HG02678 (cell line): ENCODE data around the gene ZNF619.
A peak's percentile ranks its signal among the peaks of the same experiment; 100 is the strongest.

Experiments
- ATAC-seq: cut with Tn5 transposase; IDR thresholded peaks from one replicate; pipeline ENCODE4 v1.9.1; 2021; ENCODE audit warnings: mild to moderate bottlenecking, moderate library complexity; ENCODE audit not compliant: unreplicated experiment

ZNF619 gene

DNA sequence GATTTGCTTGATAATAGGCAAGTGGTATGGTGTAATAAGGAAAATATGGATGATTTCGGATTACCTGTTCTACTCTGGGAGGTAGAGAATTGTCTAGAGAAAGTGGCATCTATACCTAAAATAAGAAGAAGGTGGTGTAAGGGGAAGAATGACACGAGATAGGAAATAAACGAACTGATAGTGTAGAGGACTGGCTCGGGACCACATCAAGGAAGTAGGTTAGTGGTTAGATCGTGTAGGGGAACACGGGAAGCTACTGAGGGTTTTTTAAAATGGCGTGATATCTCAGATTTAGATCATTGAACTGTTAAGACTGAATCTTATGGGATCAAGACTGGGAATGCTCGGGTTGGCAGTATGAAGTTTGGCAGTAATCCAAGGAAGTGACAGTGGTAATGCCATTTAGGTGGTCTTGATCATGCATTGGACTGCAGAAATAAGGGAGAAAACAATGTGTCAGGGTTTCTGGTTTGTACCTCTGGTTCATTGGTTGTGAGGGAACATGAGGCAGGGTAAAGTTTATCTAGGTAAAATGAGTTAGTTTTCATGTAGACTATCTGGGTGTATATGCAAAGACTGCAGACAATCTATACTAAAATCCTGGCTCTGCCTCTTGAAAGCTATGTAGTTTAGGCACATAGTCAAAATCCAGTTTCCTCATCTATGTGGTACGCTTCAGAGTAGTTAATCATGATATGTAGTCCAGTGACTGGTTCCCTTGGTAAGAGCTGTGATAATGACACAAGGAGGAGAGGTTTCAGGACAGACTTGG is 12.4 kb upstream of the ZNF619 start:
- no peak for ATAC-seq

DNA sequence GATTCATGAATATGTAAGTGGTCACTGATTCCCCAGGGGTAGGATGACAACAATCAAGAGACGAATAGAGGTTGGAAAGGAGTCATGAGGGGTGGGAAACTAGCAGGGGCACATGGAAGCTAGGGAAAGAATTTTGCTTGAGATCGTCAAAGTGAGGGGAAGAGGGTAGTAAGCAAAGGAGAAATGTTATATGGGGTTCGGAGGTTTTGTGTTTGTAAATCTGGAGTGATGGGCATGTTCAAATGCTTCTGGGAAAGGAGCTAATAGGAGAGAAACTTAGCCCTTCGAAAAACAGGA is 11.9 kb upstream of the ZNF619 start:
- no peak for ATAC-seq

DNA sequence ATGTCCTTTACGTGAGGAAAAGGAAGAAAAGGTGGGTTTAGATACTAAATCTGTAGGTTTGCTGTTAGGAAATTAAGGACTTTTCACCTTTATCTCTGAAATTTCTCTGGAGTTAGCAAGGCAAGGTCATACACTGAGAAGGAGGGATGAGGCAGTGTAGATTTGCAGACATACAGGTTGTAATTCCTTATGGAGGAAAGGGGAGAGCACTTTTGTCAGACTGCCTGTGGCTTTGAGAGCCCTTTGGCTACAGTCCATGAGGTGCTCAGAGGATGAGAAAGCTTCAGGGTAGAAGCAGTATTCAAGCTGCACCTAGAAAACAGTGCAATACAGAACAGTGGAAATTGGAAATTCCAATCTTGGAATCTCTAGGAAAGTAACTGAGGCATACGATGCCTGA is 11.5 kb upstream of the ZNF619 start:
- no peak for ATAC-seq

DNA sequence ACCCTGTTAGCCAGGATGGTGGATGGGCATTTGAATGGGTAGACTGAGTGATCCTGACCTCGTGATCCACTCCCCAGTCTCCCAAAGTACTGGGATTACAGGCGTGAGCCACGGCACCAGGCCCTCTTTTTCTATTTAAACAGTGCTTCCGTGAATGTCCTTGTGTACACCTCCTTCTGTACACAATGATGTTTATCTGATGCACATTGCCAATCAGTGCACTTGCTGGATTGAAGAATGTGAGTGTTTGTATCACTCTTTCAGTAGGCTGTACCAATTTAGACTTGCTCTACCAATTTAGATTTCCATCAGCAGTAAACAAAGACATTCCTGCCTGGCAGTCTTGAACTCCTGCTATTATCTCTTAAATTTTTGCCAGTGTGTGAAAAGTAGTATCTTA is 8.9 kb upstream of the ZNF619 start:
- no peak for ATAC-seq

DNA sequence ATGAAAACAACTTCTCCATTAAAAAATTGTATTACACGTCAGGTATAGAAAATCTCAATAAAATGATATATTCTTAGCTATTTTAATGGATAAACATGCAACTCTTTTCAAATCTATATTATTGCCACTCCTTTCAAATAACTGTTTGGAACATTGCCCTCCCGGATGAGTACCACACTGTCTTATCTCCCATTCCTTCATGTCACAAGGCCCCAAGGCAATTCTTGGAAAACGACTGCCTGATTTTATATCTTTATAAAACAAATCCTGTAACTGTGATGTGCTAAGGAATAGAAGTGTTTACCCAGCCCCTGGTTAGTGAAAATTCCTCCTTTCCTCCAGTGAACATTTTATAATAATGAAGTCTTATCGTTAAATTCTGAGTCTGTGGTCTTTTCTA is 6.2 kb upstream of the ZNF619 start:
- ATAC-seq: no peak

DNA sequence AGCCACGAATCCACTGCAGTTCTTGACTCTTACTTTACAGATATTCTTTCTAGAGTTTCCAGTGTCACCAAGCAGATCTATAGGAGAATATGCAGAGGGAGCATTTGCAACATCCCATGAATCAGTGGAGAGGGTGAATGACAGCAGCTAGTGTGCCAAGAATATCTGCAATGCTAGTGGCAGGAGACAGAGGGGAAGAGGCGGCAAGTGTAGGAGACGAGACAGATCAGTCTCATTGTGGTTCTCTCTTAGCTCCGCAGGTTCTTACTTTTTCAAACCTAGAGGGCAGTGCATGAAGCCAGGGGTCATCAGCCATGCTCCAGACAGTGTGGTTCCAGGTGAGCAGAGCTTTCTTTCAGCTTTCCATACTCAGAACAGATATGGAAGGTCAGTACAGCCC is 744 bp downstream of the ZNF619 start:
- peak; percentile 8 for ATAC-seq

DNA sequence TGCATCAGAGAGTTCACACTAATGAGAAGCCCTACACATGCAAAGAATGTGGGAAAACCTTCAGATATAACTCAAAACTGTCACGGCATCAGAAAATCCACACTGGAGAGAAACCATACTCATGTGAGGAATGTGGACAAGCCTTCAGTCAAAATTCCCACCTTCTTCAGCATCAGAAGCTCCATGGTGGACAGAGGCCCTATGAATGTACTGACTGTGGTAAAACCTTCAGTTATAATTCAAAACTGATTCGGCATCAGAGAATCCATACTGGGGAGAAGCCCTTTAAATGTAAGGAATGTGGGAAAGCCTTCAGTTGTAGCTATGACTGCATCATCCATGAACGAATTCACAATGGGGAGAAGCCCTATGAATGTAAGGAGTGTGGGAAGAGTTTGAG is 10.2 kb downstream of the ZNF619 start:
- no peak for ATAC-seq

DNA sequence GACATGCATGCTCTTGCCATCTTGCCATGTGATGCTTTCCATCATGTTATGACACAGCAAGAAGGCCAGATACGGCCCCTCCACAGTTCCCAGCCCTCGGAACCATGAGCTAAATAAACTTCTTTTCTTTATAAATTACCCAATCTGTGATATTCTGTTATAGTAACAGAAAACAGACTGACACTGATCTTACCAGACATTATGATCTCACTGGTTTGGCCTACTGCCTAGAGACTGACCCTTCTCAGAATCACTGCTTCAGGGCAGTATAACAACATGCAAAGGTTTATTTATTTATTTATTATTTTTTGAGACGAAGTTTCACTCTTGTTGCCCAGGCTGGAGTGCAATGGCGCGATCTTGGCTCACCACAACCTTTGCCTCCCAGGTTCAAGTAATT is 14.0 kb downstream of the ZNF619 start:
- no peak for ATAC-seq

DNA sequence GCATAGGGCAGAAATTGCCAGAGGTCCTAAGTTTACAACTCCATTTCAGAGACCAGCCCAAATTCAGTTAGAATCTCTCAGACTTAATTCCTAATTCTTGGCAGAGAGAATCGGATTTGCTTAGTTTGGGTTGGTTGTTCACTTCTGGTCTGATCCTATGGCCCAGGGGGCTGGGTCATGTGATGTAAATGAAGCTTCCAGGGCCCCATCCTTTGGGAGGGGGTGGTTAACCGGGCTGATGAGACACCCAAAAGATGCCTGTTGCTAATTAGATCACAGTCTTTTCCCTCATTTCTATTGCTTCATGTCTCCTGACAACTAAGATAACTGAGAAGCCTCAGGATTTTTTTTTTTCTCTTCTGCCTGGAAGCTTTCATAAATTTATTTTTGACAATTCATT is 17.8 kb downstream of the ZNF619 start:
- no peak for ATAC-seq

DNA sequence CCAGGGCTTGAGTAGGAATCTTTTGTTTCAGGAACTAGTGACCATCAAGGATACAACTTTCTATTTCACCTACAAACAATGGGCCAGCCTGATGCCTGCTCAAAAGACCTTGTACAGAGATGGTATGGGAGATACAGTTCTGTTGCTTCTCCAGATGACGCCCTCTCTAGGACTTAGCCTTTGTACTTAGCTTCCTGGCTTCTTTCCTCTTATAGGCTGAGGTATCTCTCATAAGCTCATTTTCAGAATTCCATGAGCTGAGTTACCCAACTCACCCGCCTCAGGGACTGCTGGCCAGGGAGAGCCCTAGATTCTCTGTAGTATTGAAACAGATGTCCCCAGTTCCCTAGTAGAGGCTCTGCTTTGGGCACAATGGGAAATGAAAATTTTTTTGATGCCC is 20.4 kb downstream of the ZNF619 start:
- no peak for ATAC-seq

DNA sequence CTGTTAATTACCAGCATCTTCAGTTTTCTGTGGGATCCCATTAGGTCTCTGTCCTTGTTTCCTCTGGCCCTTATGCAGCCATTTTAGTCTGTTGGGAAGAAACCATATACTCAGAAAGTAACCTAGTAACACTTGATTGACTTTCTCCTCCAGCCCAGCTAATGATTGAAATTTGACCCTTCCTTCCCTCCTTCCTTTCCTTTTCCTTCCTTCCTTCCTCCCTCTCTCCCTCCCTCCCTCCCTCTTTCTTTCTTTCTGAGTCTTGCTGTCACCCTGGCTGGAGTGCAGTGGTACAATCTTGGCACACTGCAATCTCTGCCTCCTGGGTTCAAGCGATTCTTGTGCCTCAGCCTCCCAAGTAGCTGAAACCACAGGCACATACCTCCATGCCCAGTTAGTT is 23.0 kb downstream of the ZNF619 start:
- no peak for ATAC-seq

DNA sequence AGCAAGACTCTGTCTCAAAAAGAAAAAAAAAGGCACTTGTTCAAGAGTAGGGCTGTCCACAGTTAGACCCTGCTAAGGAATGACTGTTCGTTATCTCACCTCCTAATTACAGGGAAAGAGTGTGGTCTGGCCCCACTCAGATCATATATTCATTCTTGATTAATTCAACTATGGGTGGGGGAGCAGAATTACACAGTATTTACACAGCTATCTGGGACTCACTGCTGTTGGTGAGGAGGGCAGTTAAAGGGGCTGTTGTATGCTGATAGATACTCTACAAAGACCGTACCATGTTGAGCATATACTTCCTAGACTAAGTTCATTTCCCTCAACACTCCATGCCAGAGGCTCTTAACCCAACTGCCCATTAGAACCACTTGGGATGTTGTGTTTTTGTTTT is 25.1 kb downstream of the ZNF619 start:
- no peak for ATAC-seq

DNA sequence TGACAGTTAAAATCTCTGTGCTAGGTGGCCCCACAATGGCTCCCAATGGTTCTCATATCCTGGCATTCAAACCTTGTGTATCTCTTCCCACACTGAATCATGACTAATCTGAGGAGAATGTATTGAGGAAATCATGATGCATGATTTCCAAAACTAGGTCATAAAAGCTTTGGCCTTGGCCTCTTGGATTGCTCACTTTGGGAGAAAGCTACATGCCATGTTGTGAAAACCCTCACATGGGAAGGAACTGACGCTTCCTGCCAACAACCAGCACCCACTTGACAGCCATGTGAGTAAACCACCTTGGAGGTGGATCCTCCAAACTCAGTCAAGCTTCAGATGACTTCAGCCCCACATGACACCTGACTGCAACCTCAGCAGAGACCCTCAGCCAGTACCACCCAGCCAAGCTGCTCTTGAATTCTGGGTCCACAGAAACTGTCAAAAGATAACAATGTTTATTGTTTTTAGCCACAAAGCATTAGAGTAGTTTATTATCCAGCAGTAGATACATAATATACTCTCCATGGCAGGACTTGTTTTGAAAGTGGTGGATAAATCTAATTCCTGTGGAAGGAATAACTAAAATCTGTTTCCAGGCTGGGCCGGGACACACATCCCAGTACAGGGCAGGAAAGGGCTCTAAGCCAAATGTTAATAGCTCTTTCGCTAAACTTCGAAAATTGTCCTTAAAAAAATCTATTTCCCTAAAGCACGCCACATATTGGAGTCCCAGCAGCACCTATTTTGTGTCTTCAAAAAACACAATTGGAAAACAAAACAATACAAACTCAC is 27.9 kb downstream of the ZNF619 start:
- no peak for ATAC-seq

DNA sequence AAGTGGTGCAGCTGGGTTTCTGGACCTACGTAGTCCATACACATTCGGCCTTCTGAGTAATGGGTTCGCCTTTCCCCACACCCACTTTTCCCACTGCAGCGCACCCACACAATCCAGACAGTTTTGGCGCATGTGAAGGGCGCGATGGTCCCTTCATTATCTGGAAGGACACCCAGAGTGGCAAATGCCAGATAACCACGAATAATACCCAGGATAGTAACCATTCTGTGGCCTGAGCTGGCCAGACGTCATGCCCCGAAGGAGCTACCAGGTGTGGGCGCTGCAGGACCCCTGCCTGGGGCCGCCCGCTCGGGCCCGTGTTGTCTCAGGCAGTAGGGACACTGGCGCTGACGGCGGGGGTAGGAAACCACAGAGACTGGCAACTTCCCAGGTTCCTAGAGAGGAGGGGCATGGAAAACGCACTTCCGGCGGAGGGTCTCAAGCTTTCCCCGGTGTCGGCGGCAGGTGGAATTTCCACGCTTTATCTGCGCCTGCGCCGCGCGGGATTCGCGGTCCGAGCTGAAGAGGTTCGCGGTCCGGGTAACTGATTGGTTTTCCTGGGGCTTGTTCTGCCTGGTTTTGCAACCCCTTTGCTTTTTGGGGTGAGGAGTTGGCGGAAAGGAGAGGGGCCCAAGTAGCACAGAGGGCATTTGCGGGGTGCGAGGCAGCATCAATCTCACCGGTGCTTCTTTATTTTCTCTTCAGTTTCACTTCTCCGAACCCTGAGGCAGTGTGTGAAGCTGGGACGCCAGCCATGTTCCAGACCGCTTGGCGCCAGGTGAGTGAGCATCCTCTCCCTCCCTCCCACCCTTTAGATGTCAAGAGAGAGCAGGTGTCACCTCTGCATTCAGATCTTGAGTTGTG is 28.9 kb downstream of the ZNF619 start, which contains the start of gene ZNF620:
Gene ZNF620, plus strand, starts transcription at position 441 of the 864 bp plus-strand sequence. Its CDS starts 314 bp downstream, at position 755.
- ATAC-seq: peak; percentile 81

DNA sequence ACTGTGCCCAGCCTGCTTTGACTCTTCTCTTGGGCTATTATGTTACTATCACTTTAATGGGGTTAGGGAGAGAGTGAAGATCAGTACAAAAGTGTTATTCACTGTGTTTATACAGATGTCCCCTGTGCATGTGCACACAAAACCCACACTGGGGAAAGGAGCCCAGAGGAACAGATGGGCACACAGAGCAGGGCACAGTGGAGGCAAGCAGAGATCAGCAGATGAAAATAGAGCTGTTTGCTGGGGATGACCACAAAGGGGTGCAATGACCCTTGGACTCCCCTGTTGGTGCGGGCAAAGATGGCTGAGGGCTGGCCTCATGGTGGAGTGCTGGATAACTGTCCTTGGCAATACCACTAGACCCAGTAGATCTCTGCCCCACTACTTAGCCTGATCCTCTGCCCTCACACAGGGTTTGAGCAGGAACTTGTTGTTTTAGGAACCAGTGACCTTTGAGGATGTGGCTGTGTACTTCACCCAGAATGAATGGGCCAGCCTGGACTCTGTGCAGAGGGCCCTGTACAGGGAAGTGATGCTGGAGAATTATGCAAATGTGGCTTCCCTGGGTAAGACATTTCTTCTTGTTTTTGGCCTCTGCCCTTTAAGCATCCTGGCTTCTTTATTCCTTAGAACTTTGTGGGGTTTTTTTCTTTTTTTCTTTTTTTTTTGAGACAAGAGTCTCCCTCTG is 34.3 kb downstream of the ZNF619 start:
- ATAC-seq: no peak

DNA sequence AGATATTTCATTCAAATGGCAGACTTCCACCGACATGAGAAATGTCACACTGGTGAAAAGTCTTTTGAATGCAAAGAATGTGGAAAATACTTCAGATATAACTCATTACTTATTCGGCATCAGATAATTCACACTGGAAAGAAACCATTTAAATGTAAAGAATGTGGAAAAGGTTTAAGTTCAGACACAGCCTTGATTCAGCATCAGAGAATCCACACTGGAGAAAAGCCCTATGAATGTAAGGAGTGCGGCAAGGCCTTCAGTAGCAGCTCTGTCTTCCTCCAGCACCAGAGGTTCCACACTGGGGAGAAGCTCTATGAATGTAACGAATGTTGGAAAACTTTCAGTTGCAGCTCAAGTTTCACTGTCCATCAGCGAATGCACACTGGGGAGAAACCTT is 39.3 kb downstream of the ZNF619 start:
- no peak for ATAC-seq

DNA sequence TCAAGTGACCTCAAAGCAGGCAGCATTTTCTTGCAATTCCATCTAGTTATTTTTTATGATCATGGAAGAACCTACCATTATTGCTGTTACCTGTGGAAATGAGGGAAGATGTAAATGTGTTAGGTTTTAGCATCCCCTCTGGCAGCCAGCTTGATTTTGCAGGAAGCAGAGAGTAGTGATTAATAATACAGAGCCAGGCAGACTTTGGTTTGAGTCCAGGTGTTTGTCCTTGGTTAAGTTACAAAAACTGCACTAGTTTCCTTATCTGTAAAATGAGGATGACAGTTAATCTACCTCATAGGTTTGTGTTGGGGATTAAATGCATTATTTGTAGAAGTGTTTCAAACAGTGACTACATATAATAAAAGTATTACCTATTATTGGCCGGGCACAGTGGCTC is 41.1 kb downstream of the ZNF619 start:
- no peak for ATAC-seq

DNA sequence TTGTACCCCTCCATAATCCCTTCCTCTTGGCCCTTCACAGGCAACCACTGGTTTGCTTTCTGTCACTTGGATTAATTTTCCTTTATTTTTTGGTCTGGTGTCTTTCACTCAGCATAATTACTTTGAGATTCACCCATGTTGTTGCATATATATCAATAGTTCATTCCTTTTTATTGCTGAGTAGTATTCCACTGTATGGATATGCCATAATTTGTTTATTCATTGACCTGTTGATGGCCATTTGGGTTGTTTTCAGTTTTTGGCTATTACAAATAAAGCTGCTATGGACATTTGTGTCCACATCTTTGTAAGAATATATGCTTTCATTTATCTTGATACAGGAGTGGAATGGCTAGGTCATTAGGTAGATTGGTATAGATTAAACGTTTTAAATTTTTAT is 41.9 kb downstream of the ZNF619 start:
- no peak for ATAC-seq

DNA sequence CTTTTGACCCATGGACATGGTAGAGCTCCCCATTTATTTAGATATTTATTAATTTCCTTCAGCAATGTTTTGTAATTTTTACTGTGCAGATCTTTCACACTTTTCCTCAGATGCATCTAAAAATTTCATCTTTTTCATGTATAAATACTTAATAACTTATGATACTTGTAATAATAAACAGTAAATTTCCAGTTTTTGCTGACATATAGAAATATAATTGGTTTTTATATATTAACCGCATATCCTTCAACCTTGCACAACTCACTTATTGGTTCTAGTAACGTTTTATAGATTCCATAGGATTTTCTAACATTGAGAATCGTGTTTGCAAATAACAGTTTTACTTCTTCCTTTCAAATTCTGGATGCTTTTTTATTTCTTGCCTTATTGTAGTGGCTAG is 44.3 kb downstream of the ZNF619 start:
- ATAC-seq: no peak

DNA sequence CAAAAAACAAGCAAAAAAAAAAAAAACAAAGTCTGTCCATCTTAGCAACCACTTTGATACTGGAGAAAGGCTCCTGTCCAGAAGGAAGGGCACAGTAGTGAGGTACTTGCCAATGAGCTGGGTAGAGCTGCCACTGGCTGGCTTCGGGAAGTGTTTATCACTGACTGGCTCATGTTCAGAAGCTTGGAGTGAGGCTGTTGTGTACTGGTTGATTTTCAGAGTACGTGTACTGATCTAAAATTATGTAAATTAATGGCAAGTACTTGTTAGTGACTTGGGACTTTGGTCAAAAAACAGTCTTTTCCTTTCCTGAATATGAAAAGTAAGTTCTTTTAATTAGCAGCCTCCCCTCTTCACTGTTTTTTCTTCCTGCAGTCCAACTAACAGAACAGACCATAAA is 46.9 kb downstream of the ZNF619 start:
- no peak for ATAC-seq

DNA sequence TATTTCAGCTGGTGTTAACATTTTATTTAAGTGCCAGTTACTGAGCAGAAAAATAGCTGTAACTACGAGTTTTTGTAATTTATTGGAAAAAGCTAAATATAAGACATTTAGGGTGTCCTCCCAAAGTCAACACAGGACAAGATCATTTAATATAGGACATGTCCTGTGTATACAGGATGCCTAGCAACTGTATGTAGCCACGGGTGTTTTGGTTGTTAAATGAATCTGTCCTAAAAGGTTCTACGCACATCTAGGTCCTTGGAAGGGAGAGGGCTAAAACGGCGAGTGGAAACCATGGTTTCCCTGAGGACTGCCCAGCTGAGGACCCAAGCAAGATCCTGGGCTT is 47.3 kb downstream of the ZNF619 start:
- no peak for ATAC-seq
